Stimulated activated CD4-positive, alpha-beta T cell treated with anti-CD3 and anti-CD28 coated beads, Interleukin-4, amount 100 ng/mL, for 48 hours (primary cell): ENCODE data around the gene GMEB2.

Source experiments
- DNase-seq, 2 donors: peaks; one replicate each; pipeline ENCODE4 v3.0.0-alpha.2; 2020; ENCODE audit warnings: low read depth in 2 of 2

Gene GMEB2

DNA sequence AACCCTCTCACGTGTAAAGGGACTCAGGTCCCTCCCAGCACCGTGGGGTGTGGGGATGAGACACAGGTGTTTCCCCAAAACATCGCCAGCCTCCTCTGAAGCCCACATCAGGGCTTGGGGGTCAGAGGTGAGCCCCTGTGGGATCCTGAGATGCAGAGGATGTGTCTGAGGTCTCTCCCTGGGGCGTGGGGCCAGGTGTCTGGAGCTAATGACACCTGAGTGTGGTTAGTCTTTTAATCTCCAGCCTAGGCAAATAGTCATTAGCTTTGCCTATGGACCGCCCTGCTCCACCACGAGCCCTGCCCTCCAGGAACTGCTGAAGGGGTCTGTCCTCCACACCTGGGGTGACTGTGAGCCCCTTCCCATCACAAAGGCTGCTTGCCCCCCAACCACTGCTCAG is 81.1 kb downstream of the GMEB2 start:
- no peak for DNase-seq

DNA sequence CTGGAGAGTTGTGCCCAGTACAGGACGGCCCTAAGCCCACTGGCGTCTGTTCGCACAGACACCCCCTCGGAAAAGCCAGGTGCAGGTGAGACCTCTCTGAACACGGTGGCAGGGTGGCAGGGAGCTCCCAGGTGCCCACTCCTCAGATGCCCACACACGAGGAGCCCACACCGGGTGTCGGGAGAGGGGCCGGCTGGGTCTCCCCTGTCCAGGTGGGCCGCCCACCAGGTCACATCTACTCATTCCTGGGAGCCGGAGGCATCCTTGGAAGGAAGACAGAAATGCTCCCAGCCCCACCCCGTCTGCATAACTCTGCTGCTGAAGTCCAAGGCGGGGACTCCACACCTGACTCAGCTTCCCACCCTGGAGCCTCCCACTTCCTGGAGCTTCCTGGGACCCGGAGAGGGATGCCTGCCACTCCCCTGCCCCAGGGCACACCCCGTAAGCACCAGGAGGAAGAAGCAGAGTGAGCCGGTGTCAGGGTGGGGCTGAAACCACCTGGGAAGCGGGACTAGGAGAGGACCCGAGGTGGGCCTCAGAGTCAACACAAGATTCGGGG is 81.9 kb downstream of the GMEB2 start:
- DNase-seq, result no peak

DNA sequence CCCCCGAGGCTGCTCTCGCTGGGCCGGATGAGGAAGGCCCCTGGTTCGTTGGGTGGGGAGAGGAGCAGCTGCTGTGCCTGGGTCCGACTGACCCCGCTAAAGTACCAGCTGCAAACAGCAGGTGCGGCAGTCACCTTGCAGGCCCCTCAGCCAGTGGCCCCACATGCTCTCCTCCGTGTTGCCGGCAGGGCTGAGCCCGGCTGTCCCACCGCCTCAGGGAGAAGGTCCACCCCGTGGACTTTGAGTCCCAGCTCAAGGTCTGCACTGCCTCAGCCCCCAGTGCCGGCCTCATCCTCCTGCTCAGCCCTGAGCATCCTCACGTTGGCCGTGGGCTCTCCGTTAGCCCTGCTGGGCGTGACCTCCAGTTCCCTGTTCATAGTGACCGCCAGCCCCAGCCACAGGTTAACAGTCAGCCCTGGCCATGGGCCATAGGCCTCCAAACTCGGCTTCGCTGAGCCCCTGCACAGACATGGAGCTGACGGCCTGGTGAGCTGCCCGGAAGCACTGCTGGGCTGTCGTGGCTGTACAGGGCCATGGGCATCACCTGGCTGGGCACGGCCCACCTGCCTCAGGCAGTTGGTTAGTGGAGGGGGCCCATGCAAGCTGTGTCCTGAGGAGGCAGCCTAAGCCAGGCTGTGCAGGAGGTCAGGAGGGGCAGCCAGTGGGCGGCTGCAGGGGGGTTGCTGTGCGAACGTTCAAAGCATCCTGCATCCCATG is 82.5 kb downstream of the GMEB2 start:
- DNase-seq, result no peak

DNA sequence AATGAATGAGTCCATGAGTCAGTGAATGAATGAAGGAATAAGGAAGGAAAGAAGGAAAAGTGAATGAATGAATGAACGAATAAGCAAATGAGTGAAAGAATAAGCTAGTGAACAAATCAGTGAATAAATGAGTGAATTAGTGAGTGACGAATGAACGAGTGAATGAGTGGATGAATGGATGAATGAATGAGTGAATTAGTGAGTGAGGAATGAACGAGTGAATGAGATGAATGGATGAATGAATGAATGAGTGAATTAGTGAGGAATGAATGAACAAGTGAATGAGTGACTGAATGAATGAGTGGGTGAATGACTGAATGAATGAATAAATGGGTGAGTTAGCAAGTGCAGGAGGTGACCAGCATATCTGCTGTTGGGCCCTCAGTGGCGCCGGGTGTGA is 83.2 kb downstream of the GMEB2 start:
- DNase-seq, result no peak

DNA sequence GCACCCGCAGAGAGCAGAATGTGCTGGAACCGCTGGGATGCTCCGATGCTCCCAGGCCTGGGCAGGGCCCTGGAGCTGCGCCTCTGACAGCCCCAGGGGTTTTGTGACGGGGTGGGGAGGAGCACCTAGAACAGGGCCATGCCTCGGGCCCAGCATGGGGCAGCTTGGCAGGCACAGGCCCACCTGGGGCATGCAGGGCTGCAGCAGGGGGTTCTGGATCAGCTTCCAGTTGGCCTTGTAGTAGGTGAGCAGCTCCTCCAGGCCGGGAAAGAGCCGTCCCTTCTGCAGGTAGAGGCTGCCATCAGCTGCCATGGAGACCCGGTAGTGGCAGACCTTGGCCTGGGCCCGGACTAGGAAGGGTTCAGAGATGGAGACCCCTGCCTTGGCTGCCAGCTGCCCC is 83.8 kb downstream of the GMEB2 start:
- no peak for DNase-seq

DNA sequence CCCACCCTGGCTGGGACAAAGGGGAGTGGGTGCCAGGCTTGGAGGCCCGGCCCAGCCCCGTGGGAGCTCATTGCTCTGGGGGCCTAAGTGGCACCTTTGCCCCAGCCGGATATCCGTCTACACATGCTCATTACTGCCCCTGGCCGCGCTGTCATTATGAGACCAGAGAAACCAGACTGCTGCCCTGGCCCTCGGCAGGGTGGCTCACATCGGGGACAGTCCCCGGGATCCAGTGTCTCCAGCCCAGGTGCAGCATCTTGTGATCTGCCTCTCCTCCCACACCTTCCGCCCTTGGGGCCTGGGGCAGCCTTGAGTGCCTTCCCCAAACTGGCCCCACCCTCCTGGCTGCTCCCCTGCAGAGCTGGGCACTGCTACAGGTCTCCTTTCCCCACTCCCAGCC is 84.2 kb downstream of the GMEB2 start:
- no peak for DNase-seq

- DNase-seq, result no peak
Measured at GRCh38 chr20:63542031-63542559, 84.8 kb downstream of the GMEB2 start.

DNA sequence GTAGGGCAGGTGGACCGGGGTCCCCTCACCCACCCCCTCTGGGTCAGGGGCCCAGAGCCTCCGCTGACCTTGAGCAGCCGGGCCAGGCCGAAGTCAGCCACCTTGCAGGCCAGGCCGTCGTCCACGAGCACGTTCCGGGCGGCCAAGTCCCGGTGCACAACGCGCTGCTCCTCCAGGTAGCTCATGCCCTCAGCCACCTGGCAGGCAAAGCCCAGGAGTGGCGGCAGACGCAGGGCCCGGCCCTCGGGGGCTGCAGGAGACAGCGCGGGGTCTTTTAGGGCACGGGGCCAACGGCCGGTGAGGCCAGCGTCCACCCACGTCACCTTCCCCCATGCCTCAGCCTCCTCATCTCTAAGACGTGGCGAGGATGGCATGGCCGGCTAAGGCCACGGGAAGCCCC is 85.5 kb downstream of the GMEB2 start:
- no peak for DNase-seq

- DNase-seq, result no peak
Measured at GRCh38 chr20:63540417-63541186, 86.3 kb downstream of the GMEB2 start.

- no peak for DNase-seq
Measured at GRCh38 chr20:63539441-63540370, 87.2 kb downstream of the GMEB2 start.

DNA sequence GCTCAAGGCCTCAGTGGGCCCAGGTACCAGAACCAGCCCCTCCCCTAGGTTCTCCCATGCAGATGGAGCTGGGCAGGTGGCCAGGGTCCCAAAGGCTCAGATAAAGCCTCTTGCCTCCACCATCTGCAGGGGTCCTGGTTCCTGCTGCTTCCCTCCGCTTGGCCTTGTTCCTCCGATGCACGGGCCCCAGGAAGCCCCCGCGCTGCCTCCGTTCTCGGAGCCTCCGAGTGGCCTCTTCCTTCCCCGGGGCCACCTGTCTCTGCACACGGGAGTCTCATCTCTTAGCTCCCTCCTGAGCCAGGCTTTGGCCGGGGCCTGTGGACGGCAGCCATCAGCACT is 87.8 kb downstream of the GMEB2 start:
- DNase-seq, result no peak

GRCh38 chr20:63538204-63539091 is 88.5 kb downstream of the GMEB2 start:
- DNase-seq, result no peak
